Activated CD4-positive, alpha-beta T cell treated with anti-CD3 and anti-CD28 coated beads, Interleukin-2, amount 10 ng/mL, durations not matched to agents 24 days and 14 days (primary cell): ENCODE data around the gene COPRS. TPM values are rescaled to one million over a fixed set of nuclear protein-coding genes. Genes with fewer than 3 reads are reported as not detected.
"Not testable (repeated sequence)": the region's sequence is repeated elsewhere in the genome, so short reads cannot be mapped to it uniquely, and the experiment has no call there.

ENCODE experiments used
- DNase-seq: peaks from one replicate; pipeline ENCODE4 v3.0.0; 2022
- H3K27ac Mint-ChIP-seq: one replicate; pipeline ENCODE4 v1.8.0; 2022; ENCODE audit warnings: mild to moderate bottlenecking, mixed read lengths
- H3K27me3 Mint-ChIP-seq: one replicate; pipeline ENCODE4 v1.8.0; 2022; ENCODE audit warnings: mixed read lengths
- H3K36me3 Mint-ChIP-seq: one replicate; pipeline ENCODE4 v1.8.0; 2022; ENCODE audit warnings: low read depth, mild to moderate bottlenecking, mixed read lengths
- H3K4me1 Mint-ChIP-seq: one replicate; pipeline ENCODE4 v1.8.0; 2021; ENCODE audit warnings: mixed read lengths
- H3K4me3 Mint-ChIP-seq: one replicate; pipeline ENCODE4 v1.8.0; 2022; ENCODE audit warnings: mild to moderate bottlenecking, moderate library complexity, mixed read lengths
- H3K9me3 Mint-ChIP-seq: one replicate; pipeline ENCODE4 v1.8.0; 2021; ENCODE audit warnings: mixed read lengths
- intact Hi-C: fragments of 100-400 bp; cut with micrococcal nuclease; formaldehyde crosslinking; loops from one replicate; pipeline ENCODE4 v1.15.1; 2023
- total RNA-seq: library from RNA; stranded (reverse); gene quantifications from 2 replicates; pipeline ENCODE4 v1.2.3, GENCODE V29; 2022

The COPRS gene
- total RNA-seq, 1 donor from 2014 or later, result 67.9 TPM

- intact Hi-C loops, result no loop called here
- peaks cover 5% of the 10 kb centered on the region for H3K4me1 Mint-ChIP-seq
- DNase-seq, result no peak
- H3K36me3 Mint-ChIP-seq, result no peaks in the 10 kb centered on the region
- H3K27ac Mint-ChIP-seq, result no peak overlapping the region
- H3K9me3 Mint-ChIP-seq, result no peaks in the 10 kb centered on the region
- peaks cover 20% of the 10 kb centered on the region for H3K27me3 Mint-ChIP-seq
- H3K4me3 Mint-ChIP-seq, result no peak overlapping the region
Observed at GRCh38 chr17:31835984-31836383, 23.1 kb downstream of the COPRS start.

- Mint-ChIP-seq H3K4me1 (peaks cover 5% of the 10 kb centered on the region), H3K27ac (no peak overlapping the region), H3K36me3 (no peaks in the 10 kb centered on the region), H3K4me3 (no peak overlapping the region), H3K9me3 (no peaks in the 10 kb centered on the region), H3K27me3 (peaks cover 13% of the 10 kb centered on the region)
- intact Hi-C loops, result no loop called here
- DNase-seq, result peak; percentile 69
Observed at GRCh38 chr17:31834448-31834847, 24.6 kb downstream of the COPRS start.

- Mint-ChIP-seq H3K4me3 (no peak overlapping the region), H3K27me3 (peaks cover 9% of the 10 kb centered on the region), H3K4me1 (peaks cover 5% of the 10 kb centered on the region), H3K36me3 (no peaks in the 10 kb centered on the region), H3K27ac (no peak overlapping the region), H3K9me3 (no peaks in the 10 kb centered on the region)
- intact Hi-C loops, result no loop called here
- DNase-seq, result no peak
Observed at GRCh38 chr17:31832746-31833145, 26.3 kb downstream of the COPRS start.

- H3K9me3 Mint-ChIP-seq, result no peaks in the 10 kb centered on the region
- no peak overlapping the region for H3K4me3 Mint-ChIP-seq
- intact Hi-C loops, result no loop called here
- peaks cover 8% of the 10 kb centered on the region for H3K27me3 Mint-ChIP-seq
- peaks cover 5% of the 10 kb centered on the region for H3K4me1 Mint-ChIP-seq
- H3K27ac Mint-ChIP-seq, result no peak overlapping the region
- DNase-seq, result no peak
- no peaks in the 10 kb centered on the region for H3K36me3 Mint-ChIP-seq
Observed at GRCh38 chr17:31830971-31831858, 27.8 kb downstream of the COPRS start.

- peaks cover 3% of the 10 kb centered on the region for H3K4me1 Mint-ChIP-seq
- no peaks in the 10 kb centered on the region for H3K9me3 Mint-ChIP-seq
- no peak overlapping the region for H3K27ac Mint-ChIP-seq
- no peaks in the 10 kb centered on the region for H3K36me3 Mint-ChIP-seq
- no peak overlapping the region for H3K4me3 Mint-ChIP-seq
- H3K27me3 Mint-ChIP-seq, result peaks cover 6% of the 10 kb centered on the region
- intact Hi-C loops, result no loop called here
- DNase-seq, result no peak
Observed at GRCh38 chr17:31829649-31830048, 29.4 kb downstream of the COPRS start.

GRCh38 chr17:31828955-31829354 lies 30.1 kb downstream of the COPRS start:
- intact Hi-C loops, H3K9me3 Mint-ChIP-seq, H3K27me3 Mint-ChIP-seq, DNase-seq, H3K27ac Mint-ChIP-seq, H3K36me3 Mint-ChIP-seq, H3K4me1 Mint-ChIP-seq, H3K4me3 Mint-ChIP-seq: not testable (repeated sequence)

- Mint-ChIP-seq H3K4me3 (no peak overlapping the region), H3K27me3 (peaks cover 5% of the 10 kb centered on the region), H3K27ac (no peak overlapping the region), H3K4me1 (no peaks in the 10 kb centered on the region), H3K36me3 (no peaks in the 10 kb centered on the region), H3K9me3 (no peaks in the 10 kb centered on the region)
- DNase-seq, result no peak
- intact Hi-C loops, result no loop called here
Observed at GRCh38 chr17:31825961-31826691, 32.9 kb downstream of the COPRS start.

GRCh38 chr17:31824766-31825360 lies 34.2 kb downstream of the COPRS start:
- H3K27me3 Mint-ChIP-seq, result peaks cover 6% of the 10 kb centered on the region
- H3K36me3 Mint-ChIP-seq, result no peaks in the 10 kb centered on the region
- H3K4me1 Mint-ChIP-seq, result no peaks in the 10 kb centered on the region
- DNase-seq, result no peak
- intact Hi-C loops, result no loop called here
- H3K27ac Mint-ChIP-seq, result no peak overlapping the region
- no peak overlapping the region for H3K4me3 Mint-ChIP-seq
- no peaks in the 10 kb centered on the region for H3K9me3 Mint-ChIP-seq

- no peak for DNase-seq
- intact Hi-C loops, result no loop called here
- H3K4me1 Mint-ChIP-seq, result no peaks in the 10 kb centered on the region
- peaks cover 6% of the 10 kb centered on the region for H3K27me3 Mint-ChIP-seq
- no peak overlapping the region for H3K4me3 Mint-ChIP-seq
- H3K36me3 Mint-ChIP-seq, result no peaks in the 10 kb centered on the region
- H3K9me3 Mint-ChIP-seq, result no peaks in the 10 kb centered on the region
- no peak overlapping the region for H3K27ac Mint-ChIP-seq
Observed at GRCh38 chr17:31823014-31823413, 36.0 kb downstream of the COPRS start.

GRCh38 chr17:31820691-31821435 lies 38.2 kb downstream of the COPRS start:
- Mint-ChIP-seq H3K4me3 (no peak overlapping the region), H3K27me3 (peaks cover 4% of the 10 kb centered on the region), H3K36me3 (no peaks in the 10 kb centered on the region), H3K9me3 (no peaks in the 10 kb centered on the region), H3K27ac (no peak overlapping the region), H3K4me1 (no peaks in the 10 kb centered on the region)
- DNase-seq, result no peak
- intact Hi-C loops, result no loop called here

- no peak overlapping the region for H3K27ac Mint-ChIP-seq
- no peaks in the 10 kb centered on the region for H3K9me3 Mint-ChIP-seq
- peaks cover 4% of the 10 kb centered on the region for H3K27me3 Mint-ChIP-seq
- H3K4me3 Mint-ChIP-seq, result no peak overlapping the region
- DNase-seq, result no peak
- H3K4me1 Mint-ChIP-seq, result no peaks in the 10 kb centered on the region
- intact Hi-C loops, result no loop called here
- H3K36me3 Mint-ChIP-seq, result no peaks in the 10 kb centered on the region
Observed at GRCh38 chr17:31819578-31819977, 39.5 kb downstream of the COPRS start.

GRCh38 chr17:31818863-31819262 lies 40.2 kb downstream of the COPRS start:
- intact Hi-C loops, H3K4me3 Mint-ChIP-seq, DNase-seq, H3K36me3 Mint-ChIP-seq, H3K4me1 Mint-ChIP-seq, H3K9me3 Mint-ChIP-seq, H3K27ac Mint-ChIP-seq, H3K27me3 Mint-ChIP-seq: not testable (repeated sequence)

GRCh38 chr17:31815212-31815730 lies 43.8 kb downstream of the COPRS start:
- DNase-seq, result no peak
- intact Hi-C loops, result no loop called here
- Mint-ChIP-seq H3K27ac (no peak overlapping the region), H3K4me1 (no peaks in the 10 kb centered on the region), H3K9me3 (no peaks in the 10 kb centered on the region), H3K4me3 (no peak overlapping the region), H3K36me3 (no peaks in the 10 kb centered on the region), H3K27me3 (no peaks in the 10 kb centered on the region)
